Glomerular visceral epithelial cell (primary cell): ENCODE measurements around the gene TLE5.
"Not testable (repeated sequence)": the region's sequence is repeated elsewhere in the genome, so short reads cannot be mapped to it uniquely, and the experiment has no call there.

Source experiments
- DNase-seq: peaks from one replicate; pipeline ENCODE4 v3.0.0-alpha.2; 2016; ENCODE audit errors: extremely low spot score

Gene TLE5

DNA sequence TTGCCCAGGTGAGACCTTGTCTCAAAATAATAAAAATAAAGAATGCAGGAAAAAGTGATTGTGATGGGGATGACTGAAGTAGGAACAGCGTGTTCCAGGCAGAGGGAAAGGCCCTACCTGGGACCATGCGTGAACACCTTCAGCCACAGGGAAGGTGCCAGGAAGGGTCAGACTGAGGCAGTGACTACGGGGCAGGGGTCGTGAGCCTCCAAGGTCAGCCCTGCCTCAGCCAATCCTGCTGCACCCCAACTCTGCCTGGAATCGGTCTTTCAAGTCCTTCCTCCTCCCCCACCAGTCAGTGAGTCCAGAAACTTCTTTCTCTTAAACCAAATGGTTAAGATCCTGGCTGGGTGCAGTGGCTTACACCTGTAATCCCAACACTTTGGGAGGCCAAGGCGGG, 17.1 kb downstream of the TLE5 start:
- no peak for DNase-seq

DNA sequence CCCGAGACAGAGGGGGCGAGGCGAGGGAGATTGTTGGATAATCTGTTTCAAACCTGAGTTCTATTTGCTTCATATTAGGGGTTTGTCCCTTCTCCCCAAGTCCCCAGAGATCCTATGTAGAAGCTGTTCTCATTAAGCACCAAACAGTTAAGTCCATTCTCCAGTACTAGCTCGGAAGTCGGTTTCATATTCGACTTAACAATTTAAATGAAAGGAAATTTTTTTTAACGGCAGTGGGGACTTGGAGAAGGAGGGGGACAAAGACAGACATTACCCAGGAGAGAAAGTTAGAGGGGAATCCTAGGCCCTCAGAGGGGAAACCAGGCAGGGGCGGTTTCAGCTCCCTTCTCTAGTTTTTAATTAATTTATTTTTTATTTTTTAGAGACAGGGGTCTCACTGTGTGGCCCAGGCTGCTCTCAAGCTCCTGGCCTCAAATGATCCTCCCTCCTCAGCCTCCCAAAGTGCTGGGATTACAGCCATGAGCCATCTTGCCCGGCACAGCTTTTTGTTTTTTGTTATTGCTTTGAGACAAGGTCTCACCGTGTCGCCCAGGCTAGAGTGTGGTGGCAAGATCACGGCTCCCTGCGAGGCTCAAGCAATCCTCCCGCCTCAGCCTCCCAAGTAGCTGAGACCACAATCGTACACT, 19.6 kb downstream of the TLE5 start:
- DNase-seq, result no peak

- no peak for DNase-seq
These were observed 20.3 kb downstream of the TLE5 start for GRCh38 chr19:3041761-3042620.

- no peak for DNase-seq
These were observed 21.0 kb downstream of the TLE5 start for GRCh38 chr19:3041327-3041726.

- DNase-seq, result no peak
These were observed 22.6 kb downstream of the TLE5 start for GRCh38 chr19:3039641-3040077.

GRCh38 chr19:3039125-3039524, 23.2 kb downstream of the TLE5 start:
- no peak for DNase-seq

GRCh38 chr19:3038214-3038613, 24.1 kb downstream of the TLE5 start:
- DNase-seq, result no peak

- DNase-seq, result not testable (repeated sequence)
These were observed 25.2 kb downstream of the TLE5 start for GRCh38 chr19:3036977-3037544.

GRCh38 chr19:3036119-3036976, 25.9 kb downstream of the TLE5 start:
- DNase-seq, result peak; percentile 90

DNA sequence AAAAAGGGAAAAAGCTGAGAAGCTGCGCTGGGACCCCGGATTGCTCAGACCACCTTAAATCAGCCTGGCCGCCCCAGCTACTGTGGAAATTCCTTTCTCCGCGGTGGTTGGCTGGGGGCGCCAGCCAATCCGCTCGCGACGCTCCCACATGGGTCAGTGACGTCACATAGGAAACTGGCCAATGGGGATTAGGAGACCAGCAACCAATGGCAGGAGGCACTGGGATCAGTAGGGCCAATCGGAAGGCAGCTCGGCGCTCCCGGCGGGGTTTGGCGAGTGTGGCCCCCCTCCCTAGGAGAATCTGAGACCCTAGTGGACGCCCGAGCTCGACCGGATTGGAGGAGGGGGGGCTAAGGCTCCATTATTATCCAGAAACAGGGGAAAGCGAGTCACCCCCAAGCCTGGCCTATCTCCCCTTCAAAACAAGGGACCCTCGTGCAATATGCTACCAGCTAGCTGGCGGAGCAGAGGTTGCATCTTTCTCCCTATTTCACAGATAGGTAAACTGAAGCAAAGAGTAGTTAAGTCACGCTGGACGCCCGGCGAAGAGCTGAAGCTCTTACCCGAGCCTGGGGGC, 26.7 kb downstream of the TLE5 start:
- DNase-seq, result peak; percentile 99

GRCh38 chr19:3034656-3035541, 27.4 kb downstream of the TLE5 start:
- DNase-seq, result peak; percentile 49

GRCh38 chr19:3034406-3034655, 28.0 kb downstream of the TLE5 start:
- no peak for DNase-seq

DNA sequence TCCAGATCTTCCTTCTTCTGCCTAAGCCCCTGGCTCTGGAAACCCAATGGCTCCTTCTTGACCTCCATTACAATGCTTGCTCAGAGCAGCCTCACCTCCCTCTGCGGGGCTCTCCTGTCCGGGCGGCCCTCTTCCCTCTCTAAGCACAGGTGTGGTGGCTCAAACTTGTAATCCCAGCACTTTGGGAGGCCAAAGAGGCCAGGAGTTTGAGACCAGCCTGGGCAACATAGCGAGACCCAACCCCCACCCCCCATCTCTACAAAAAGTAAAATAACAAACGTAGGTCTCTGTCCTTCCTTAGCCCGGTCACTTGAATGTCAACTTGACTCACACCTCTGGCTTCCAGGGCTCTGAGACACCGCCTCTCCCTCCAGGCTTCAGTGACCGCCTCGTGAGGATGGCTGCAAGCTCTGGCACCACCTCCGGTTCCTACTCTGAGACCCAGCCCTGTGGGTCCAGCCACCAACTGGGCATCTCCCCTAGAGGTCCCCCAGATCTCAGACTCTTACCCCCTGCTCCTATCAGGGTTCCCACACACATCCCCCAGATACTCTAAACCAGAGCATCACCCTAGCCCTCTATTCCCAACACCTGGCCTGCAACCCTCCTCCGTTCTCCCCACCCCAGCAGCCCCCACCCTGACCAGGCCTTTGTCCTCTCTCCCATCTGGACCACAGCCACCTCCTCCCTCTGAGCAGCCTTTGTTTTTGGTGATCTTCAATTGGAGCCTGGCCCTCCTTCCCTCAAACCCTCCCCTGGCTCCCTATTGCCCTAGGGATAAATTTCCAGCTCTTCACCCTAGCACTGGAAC, 28.5 kb downstream of the TLE5 start:
- no peak for DNase-seq

GRCh38 chr19:3031607-3031867, 30.8 kb downstream of the TLE5 start:
- no peak for DNase-seq

GRCh38 chr19:3029065-3029923, 33.0 kb downstream of the TLE5 start, which contains the start of gene TLE2:
Gene TLE2, minus strand, starts transcription at chr19:3029280. Its CDS starts 376 bp downstream, at chr19:3028904.
- DNase-seq, result no peak

GRCh38 chr19:3028305-3029064, 33.8 kb downstream of the TLE5 start:
- DNase-seq, result no peak

DNA sequence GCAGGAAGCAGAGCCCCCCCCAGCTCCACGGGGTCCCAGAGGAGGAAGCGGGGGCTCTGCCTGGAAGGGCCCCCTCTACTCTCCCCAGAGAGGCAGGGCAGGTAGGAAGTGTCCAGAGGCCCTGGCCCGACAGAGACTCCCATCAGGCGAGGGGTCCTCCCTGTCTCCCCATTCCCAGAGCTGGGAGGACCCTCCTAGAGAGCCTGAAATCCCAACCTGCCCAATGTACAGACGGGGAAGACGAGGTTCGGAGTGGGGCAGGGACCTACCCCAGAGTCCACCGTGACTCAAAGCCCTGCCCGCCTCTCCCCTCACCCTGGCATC, 34.4 kb downstream of the TLE5 start:
- DNase-seq, result no peak

- DNase-seq, result no peak
These were observed 35.0 kb downstream of the TLE5 start for GRCh38 chr19:3027292-3027691.

DNA sequence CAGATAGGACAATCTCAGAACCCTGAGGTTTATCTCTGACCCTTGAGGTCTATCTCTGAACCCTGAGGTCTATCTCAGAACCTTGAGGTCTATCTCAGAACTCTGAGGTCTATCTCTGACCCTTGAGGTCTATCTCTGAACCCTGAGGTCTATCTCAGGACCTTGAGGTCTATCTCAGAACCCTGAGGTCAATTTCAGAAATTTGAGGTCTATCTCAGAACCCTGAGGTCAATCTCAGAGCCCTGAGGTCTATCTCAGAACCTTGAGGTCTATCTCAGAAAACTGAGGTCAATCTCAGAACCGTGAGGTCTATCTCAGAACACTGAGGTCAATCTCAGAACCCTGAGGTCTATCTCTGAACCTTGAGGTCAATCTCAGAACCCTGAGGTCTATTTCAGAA, 35.5 kb downstream of the TLE5 start:
- no peak for DNase-seq
